ENCODE data around the gene TLN1.

TLN1 gene

GRCh38 chr9:35684921-35685320 lies 47.1 kb downstream of the TLN1 start:
- DNase-seq (ENCODE audit: low spot score), result no peak

GRCh38 chr9:35683323-35683722 lies 48.7 kb downstream of the TLN1 start:
- no peak for DNase-seq (ENCODE audit: low spot score)

DNA sequence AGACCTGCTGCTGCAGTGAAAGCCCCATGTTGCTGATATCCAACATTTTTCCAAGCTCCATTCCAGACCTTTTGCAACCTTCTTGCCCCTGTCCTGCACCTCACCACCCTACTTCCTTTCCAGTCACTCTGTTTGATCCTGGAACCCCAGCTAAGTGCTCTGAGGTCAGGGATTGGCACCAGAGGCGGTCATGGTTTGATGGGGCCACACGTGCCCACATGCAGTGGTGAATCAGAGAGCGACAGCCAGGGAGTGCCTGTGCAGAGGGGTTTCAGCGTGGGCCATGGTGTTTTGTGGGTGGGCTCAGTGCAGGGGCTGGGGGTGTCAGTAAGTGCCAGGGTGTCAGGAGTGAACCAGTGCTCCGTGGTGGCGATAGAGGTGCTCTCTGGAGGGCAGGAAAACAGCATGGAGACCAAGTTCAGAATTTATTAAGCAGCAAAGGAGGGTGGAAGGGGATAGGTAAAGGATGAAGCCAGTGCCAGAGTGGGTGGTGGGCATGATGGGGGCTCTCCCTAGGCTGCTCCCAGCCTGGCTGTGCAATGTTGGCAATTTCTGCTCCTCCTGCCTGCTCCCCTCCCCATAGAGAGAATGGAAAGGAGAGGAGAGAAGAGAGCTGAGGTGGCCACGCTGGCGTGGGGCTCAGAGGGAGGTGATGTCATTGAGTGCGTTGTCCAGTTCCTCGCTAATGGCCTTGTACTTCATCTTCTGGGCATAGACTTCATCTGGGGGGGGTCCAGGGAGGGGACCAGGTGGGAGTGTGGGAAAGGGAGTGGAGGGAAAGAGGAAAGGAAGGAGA lies 49.3 kb downstream of the TLN1 start:
- DNase-seq (ENCODE audit: low spot score), result no peak

DNA sequence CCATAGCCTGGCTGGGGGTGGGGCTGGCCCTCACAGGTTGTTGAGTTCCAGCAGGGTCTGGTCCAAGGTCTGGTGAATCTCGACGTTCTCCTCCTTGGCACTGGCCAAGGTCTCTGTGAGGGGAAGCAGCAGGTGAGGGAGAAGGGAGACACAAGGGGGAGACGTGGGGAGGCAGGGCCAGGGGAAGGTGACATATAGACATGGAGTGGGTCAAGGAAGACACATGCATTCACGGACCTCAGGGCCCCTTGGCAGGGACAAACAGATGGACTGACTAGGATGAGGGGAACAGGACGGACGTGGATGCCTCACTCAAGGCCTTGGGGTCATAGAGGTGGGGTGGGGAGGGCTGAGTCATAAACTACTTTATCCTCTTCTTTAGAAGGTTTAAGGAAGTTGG lies 49.9 kb downstream of the TLN1 start:
- DNase-seq (ENCODE audit: low spot score), result no peak

DNA sequence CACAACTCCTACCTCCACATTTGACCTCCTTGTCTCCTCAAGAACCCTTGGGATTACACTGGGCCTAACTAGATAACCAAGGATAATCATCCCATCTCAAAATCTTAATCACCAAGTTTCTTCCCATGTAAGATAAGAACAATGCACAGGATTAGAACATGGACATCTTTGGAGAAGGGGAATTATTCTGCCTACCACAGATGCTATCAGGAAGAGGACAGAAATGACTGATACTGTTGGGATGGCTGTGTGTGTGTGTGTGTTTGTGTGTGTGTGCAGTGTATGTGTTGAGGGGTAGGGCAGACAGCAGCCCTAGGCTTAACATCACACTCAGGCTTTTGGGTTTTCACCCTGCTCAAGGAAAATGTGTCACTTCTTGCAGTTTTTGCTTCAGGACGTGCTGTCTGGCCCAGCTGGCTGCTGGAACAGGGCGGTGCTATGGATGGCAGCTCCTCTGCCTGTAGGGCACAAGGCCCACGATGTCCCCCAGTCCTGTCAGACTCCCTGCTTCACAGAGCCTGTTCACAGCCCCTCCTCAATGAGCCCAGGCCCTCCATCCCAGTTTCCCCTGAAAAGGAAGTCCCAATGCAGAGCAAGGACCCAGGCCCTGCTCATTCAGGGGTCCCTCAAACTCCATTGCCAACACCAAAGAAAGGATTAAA lies 50.5 kb downstream of the TLN1 start:
- no peak for DNase-seq (ENCODE audit: low spot score)

DNA sequence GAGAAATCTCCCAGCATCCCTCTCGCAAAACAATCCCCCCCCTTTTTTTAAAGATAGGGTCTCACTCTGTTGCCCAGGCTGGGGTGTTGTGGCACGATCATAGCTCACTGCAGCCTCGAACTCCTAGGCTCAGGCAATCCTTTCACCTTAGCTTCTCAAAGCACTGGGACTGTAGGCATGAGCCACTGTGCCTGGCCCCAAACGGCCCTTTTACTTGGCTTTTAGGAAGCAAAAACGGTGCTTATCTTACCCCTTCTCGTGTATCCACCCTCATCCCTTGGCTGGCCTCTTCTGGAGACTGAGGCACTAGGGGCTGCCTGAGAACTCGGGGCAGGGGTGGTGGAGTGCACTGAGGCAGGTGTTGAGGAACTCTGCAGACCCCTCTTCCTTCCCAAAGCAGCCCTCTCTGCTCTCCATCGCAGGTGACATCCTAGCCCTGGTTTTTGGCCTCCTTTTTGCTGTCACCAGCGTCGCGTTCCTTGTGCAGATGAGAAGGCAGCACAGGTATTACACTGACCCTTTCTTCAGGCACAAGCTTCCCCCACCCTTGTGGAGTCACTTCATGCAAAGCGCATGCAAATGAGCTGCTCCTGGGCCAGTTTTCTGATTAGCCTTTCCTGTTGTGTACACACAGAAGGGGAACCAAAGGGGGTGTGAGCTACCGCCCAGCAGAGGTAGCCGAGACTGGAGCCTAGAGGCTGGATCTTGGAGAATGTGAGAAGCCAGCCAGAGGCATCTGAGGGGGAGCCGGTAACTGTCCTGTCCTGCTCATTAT lies 51.5 kb downstream of the TLN1 start:
- no peak for DNase-seq (ENCODE audit: low spot score)

DNA sequence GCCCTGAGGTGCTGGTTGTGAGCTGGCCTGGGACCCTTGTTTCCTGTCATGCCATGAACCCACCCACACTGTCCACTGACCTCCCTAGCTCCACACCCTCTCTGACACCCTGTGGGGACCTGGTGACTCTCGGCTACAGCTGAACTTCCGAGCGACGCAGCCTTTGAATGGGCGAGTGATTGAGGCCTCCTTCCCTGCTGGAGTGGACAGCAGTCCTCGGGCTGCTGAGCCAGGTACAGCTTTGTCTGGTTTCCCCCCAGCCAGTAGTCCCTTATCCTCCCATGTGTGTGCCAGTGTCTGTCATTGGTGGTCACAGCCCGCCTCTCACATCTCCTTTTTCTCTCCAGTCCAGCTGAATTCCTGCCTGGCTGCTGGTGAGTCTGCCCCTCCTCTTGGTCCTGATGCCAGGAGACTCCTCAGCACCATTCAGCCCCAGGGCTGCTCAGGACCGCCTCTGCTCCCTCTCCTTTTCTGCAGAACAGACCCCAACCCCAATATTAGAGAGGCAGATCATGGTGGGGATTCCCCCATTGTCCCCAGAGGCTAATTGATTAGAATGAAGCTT lies 52.1 kb downstream of the TLN1 start:
- no peak for DNase-seq (ENCODE audit: low spot score)

- DNase-seq (ENCODE audit: low spot score), result no peak
Observed at GRCh38 chr9:35679091-35679490, 52.9 kb downstream of the TLN1 start.

- DNase-seq (ENCODE audit: low spot score), result no peak
Observed at GRCh38 chr9:35675732-35676392, 56.1 kb downstream of the TLN1 start.

DNA sequence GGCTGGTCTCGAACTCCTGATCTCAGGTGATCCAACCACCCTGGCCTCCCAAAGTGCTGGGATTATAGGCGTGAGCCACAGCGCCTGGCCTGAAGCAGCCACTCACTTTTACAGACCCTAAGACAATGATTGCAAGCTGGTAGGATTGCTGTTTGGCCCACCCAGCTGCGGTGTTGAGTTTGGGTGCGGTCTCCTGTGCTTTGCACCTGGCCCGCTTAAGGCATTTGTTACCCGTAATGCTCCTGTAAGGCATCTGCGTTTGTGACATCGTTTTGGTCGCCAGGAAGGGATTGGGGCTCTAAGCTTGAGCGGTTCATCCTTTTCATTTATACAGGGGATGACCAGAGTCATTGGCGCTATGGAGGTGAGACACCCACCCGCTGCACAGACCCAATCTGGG lies 56.8 kb downstream of the TLN1 start:
- DNase-seq (ENCODE audit: low spot score), result no peak

- no peak for DNase-seq (ENCODE audit: low spot score)
Observed at GRCh38 chr9:35674025-35674361, 58.0 kb downstream of the TLN1 start.

DNA sequence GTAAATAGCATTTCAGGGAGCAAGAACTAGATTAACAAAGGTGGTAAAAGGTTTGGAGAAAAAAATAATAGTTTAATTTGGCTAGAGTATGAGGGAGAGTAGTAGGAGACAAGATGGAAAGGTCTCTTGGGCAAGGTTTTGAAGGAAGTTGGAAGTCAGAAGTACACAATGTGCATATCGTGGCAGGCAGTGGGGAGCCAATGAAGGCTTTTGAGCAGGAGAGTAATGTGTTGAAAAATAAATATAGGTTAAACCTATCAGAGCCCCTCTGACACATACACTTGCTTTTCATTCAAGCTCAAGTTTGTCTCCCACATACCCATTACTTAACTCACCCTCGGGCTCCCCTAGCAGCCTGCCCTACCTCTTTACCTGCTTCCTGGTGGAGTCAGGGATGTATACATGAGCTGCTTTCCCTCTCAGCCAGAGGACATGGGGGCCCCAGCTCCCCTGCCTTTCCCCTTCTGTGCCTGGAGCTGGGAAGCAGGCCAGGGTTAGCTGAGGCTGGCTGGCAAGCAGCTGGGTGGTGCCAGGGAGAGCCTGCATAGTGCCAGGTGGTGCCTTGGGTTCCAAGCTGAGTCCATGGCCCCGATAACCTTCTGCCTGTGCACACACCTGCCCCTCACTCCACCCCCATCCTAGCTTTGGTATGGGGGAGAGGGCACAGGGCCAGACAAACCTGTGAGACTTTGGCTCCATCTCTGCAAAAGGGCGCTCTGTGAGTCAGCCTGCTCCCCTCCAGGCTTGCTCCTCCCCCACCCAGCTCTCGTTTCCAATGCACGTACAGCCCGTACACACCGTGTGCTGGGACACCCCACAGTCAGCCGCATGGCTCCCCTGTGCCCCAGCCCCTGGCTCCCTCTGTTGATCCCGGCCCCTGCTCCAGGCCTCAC lies 58.6 kb downstream of the TLN1 start, which contains the start of gene CA9:
Gene CA9, plus strand, starts transcription at position 797 of the 893 bp plus-strand sequence. Its CDS starts 32 bp downstream, at position 829.
- DNase-seq (ENCODE audit: low spot score), result no peak

DNA sequence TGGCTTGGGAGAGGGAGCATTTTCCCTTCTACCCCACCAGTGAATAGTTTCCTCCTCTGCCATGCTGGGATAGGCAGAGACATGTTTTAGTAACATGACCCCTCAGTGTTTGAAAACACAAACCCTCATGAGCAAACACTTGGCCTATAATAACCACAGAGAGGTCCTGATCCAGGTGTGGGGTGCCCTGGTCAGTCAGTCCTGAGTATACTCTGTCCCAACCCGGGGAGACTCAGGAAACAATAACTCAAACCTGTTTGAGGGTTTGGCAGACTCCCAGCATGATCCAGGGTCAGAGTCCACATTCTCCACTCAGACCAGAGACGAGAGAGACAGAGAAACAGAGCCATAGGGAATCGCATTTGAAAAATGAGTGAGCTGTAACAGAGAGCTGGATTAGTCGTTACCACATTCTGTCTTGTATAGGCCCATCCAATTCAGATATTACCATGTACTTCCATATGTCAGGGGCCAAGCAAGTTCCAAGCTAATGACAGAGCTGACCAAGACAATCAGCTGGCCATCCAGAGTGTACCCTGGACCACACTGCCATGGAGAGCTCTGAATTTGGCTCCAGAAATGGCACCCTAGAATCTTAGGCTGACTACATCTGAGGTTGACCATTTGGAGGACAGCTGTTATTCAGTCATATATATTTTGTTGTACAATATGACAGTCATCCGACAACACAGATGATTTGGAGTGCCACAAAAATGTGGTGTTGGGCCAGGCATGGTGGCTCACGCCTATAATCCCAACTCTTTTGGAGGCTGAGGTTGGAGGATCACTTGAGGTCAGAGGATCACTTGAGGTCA lies 62.5 kb downstream of the TLN1 start:
- DNase-seq (ENCODE audit: low spot score), result no peak

GRCh38 chr9:35667939-35668338 lies 64.1 kb downstream of the TLN1 start:
- DNase-seq (ENCODE audit: low spot score), result no peak

- DNase-seq (ENCODE audit: low spot score), result no peak
Observed at GRCh38 chr9:35666549-35666948, 65.4 kb downstream of the TLN1 start.

DNA sequence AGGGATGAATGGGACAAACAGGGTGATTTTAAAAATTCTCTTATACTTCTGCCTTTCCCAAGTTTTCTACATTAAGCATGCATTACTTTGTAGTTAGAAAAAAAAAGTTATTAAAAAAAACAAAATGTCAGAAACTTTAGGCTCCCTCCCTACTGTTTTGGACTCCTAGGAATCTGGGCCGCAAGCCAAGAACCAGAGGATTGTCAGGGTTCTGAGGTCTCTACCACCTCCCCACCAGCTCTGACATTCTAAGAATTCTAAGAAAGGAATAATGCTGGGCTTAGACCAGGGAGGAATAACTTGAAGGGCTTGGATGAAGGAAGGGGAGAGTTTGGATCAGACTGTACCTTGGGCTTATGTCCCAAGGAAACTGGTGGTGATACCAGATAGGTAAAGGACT lies 66.0 kb downstream of the TLN1 start:
- DNase-seq (ENCODE audit: low spot score), result no peak

DNA sequence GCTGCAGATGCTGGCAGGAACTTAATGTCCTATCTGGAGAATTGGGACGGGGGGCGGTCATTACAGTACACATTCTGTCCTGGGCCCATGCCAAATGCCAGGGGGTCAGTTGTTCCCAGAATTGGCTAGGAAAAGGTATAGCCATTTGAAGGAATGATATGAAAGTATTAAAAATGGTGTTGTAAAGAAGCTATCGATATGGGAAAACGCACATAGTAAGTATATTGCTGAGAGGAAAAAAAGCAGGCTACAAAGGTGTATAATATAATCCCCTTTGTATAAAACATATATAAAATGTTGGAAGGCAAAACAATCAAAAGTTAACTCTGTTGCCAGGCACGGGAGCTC lies 66.5 kb downstream of the TLN1 start:
- no peak for DNase-seq (ENCODE audit: low spot score)

- peak; percentile 95 for DNase-seq (ENCODE audit: low spot score)
Observed at GRCh38 chr9:35664531-35665470, 67.2 kb downstream of the TLN1 start, which contains the start of gene ARHGEF39. TSS of gene ARHGEF39 (minus strand) at chr9:35665195. CDS start at chr9:35665169, 26 bp downstream.

GRCh38 chr9:35662437-35662836 lies 69.6 kb downstream of the TLN1 start:
- no peak for DNase-seq (ENCODE audit: low spot score)
